HepG2 (cell line): ENCODE results near the gene FRK. TPM values are rescaled to one million over a fixed set of nuclear protein-coding genes. Genes with fewer than 3 reads are reported as not detected.
A peak's percentile ranks its signal among the peaks of the same experiment; 100 is the strongest.

Experiments
- FOXJ3 ChIP-seq: sonication (generic); formaldehyde crosslinking; IDR thresholded peaks from 2 replicates; pipeline ENCODE4 v1.4.0; 2020; ENCODE audit warnings: missing genetic modification reagents, mild to moderate bottlenecking, borderline replicate concordance
- FOXK1 ChIP-seq: sonication (generic); formaldehyde crosslinking; IDR thresholded peaks from 2 replicates; pipeline ENCODE4 v1.4.0; 2020; ENCODE audit warnings: low read depth, missing genetic modification reagents, borderline replicate concordance
- GLI4 ChIP-seq: sonication (generic); formaldehyde crosslinking; IDR thresholded peaks from 2 replicates; pipeline ENCODE4 v1.5.1; 2020; ENCODE audit warnings: missing genetic modification reagents, mild to moderate bottlenecking, moderate library complexity, borderline replicate concordance
- IRX3 ChIP-seq: sonication (generic); formaldehyde crosslinking; IDR thresholded peaks from 2 replicates; pipeline ENCODE4 v1.8.1; 2023; ENCODE audit warnings: mild to moderate bottlenecking, low read depth, missing genetic modification reagents, borderline replicate concordance
- JUNB ChIP-seq: sonication (generic); formaldehyde crosslinking; IDR thresholded peaks from 2 replicates; pipeline ENCODE4 v1.8.0; 2022; ENCODE audit warnings: missing genetic modification reagents, mild to moderate bottlenecking, borderline replicate concordance
- LBX2 ChIP-seq: sonication (generic); formaldehyde crosslinking; IDR thresholded peaks from 2 replicates; pipeline ENCODE4 v1.5.0; 2020; ENCODE audit warnings: missing genetic modification reagents, mild to moderate bottlenecking, borderline replicate concordance
- TGIF2 ChIP-seq: IDR thresholded peaks from 2 replicates; pipeline ENCODE4 v1.6.1; 2016; ENCODE audit warnings: control low read depth, missing compliant biosample characterization
- ZNF280D ChIP-seq: sonication (generic); formaldehyde crosslinking; IDR thresholded peaks from 2 replicates; pipeline ENCODE4 v1.5.1; 2020; ENCODE audit warnings: mild to moderate bottlenecking, missing genetic modification reagents
- ZSCAN9 ChIP-seq: IDR thresholded peaks from 2 replicates; pipeline ENCODE4 v1.6.1; 2016; ENCODE audit warnings: borderline replicate concordance
- polyA plus RNA-seq, 8 experiments: library from polyadenylated mRNA; depleted of rRNA in 3 of 8; stranded (reverse) in 7 of 8; unstranded in 1 of 8; fragments of >200 nt; fragmentation: Illumina TruSeq in 4 of 8; extraction: Trizol in 4 of 8; gene quantifications; 2 replicates each; pipeline versions ENCODE4 v1.2.1 to v1.2.3, GENCODE V29; 2011 to 2016; ENCODE audit warnings: low read depth in 4 of 8, missing spikeins in 1 of 8, mixed read lengths in 1 of 8; ENCODE audit not compliant: insufficient read depth in 1 of 8
- total RNA-seq, 5 experiments: library from RNA; depleted of rRNA; stranded (reverse); fragments of >200 nt; fragmentation: Illumina TruSeq; extraction: Trizol; gene quantifications; 2 replicates each; pipeline ENCODE4 v1.2.3, GENCODE V29; 2016; ENCODE audit warnings: low read depth in 1 of 5
- TF ChIP-seq, protein P1 (sequence below): sonication (generic); formaldehyde crosslinking; IDR thresholded peaks from 2 replicates; pipeline ENCODE4 v1.4.0; 2020; ENCODE audit warnings: mild to moderate bottlenecking, missing genetic modification reagents
- TF ChIP-seq, protein P2 (sequence below): sonication (generic); formaldehyde crosslinking; IDR thresholded peaks from 2 replicates; pipeline ENCODE4 v1.4.0; 2020; ENCODE audit warnings: missing genetic modification reagents, borderline replicate concordance
- TF ChIP-seq, protein P3 (sequence below): IDR thresholded peaks from 2 replicates; pipeline ENCODE4 v1.6.1; 2012; ENCODE audit warnings: low read length, improper control_type of control experiment
- TF ChIP-seq, protein P4 (sequence below): sonication (generic); formaldehyde crosslinking; IDR thresholded peaks from 2 replicates; pipeline ENCODE4 v1.4.0; 2020; ENCODE audit warnings: missing genetic modification reagents

The FRK gene
- total and polyA plus RNA-seq, 2 of the 13 experiments (the other 11 are each of a cell fraction or from before 2014, with no cell fraction given), result 1.3 to 2.9 TPM

- TF ChIP-seq ZNF280D (CRISPR knock-in tag), result no peak
- peak; percentile 34; the same call in 1 of the 2 replicates for TF ChIP-seq FOXJ3 (CRISPR knock-in tag)
- no peak for TF ChIP-seq TGIF2 (CRISPR knock-in tag)
- TF ChIP-seq, protein P1, sequence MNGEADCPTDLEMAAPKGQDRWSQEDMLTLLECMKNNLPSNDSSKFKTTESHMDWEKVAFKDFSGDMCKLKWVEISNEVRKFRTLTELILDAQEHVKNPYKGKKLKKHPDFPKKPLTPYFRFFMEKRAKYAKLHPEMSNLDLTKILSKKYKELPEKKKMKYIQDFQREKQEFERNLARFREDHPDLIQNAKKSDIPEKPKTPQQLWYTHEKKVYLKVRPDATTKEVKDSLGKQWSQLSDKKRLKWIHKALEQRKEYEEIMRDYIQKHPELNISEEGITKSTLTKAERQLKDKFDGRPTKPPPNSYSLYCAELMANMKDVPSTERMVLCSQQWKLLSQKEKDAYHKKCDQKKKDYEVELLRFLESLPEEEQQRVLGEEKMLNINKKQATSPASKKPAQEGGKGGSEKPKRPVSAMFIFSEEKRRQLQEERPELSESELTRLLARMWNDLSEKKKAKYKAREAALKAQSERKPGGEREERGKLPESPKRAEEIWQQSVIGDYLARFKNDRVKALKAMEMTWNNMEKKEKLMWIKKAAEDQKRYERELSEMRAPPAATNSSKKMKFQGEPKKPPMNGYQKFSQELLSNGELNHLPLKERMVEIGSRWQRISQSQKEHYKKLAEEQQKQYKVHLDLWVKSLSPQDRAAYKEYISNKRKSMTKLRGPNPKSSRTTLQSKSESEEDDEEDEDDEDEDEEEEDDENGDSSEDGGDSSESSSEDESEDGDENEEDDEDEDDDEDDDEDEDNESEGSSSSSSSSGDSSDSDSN (CRISPR knock-in tag), result no peak
- TF ChIP-seq JUNB (CRISPR knock-in tag), result no peak
- TF ChIP-seq, protein P2, sequence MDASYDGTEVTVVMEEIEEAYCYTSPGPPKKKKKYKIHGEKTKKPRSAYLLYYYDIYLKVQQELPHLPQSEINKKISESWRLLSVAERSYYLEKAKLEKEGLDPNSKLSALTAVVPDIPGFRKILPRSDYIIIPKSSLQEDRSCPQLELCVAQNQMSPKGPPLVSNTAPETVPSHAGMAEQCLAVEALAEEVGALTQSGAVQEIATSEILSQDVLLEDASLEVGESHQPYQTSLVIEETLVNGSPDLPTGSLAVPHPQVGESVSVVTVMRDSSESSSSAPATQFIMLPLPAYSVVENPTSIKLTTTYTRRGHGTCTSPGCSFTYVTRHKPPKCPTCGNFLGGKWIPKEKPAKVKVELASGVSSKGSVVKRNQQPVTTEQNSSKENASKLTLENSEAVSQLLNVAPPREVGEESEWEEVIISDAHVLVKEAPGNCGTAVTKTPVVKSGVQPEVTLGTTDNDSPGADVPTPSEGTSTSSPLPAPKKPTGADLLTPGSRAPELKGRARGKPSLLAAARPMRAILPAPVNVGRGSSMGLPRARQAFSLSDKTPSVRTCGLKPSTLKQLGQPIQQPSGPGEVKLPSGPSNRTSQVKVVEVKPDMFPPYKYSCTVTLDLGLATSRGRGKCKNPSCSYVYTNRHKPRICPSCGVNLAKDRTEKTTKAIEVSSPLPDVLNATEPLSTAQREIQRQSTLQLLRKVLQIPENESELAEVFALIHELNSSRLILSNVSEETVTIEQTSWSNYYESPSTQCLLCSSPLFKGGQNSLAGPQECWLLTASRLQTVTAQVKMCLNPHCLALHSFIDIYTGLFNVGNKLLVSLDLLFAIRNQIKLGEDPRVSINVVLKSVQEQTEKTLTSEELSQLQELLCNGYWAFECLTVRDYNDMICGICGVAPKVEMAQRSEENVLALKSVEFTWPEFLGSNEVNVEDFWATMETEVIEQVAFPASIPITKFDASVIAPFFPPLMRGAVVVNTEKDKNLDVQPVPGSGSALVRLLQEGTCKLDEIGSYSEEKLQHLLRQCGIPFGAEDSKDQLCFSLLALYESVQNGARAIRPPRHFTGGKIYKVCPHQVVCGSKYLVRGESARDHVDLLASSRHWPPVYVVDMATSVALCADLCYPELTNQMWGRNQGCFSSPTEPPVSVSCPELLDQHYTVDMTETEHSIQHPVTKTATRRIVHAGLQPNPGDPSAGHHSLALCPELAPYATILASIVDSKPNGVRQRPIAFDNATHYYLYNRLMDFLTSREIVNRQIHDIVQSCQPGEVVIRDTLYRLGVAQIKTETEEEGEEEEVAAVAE (CRISPR knock-in tag), result peak; percentile 61; the same call in 1 of the 2 replicates
- TF ChIP-seq, protein P3, sequence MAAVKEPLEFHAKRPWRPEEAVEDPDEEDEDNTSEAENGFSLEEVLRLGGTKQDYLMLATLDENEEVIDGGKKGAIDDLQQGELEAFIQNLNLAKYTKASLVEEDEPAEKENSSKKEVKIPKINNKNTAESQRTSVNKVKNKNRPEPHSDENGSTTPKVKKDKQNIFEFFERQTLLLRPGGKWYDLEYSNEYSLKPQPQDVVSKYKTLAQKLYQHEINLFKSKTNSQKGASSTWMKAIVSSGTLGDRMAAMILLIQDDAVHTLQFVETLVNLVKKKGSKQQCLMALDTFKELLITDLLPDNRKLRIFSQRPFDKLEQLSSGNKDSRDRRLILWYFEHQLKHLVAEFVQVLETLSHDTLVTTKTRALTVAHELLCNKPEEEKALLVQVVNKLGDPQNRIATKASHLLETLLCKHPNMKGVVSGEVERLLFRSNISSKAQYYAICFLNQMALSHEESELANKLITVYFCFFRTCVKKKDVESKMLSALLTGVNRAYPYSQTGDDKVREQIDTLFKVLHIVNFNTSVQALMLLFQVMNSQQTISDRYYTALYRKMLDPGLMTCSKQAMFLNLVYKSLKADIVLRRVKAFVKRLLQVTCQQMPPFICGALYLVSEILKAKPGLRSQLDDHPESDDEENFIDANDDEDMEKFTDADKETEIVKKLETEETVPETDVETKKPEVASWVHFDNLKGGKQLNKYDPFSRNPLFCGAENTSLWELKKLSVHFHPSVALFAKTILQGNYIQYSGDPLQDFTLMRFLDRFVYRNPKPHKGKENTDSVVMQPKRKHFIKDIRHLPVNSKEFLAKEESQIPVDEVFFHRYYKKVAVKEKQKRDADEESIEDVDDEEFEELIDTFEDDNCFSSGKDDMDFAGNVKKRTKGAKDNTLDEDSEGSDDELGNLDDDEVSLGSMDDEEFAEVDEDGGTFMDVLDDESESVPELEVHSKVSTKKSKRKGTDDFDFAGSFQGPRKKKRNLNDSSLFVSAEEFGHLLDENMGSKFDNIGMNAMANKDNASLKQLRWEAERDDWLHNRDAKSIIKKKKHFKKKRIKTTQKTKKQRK, result no peak
- no peak for TF ChIP-seq GLI4 (CRISPR knock-in tag)
- TF ChIP-seq, protein P4, sequence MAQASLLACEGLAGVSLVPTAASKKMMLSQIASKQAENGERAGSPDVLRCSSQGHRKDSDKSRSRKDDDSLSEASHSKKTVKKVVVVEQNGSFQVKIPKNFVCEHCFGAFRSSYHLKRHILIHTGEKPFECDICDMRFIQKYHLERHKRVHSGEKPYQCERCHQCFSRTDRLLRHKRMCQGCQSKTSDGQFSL (CRISPR knock-in tag), result no peak
- TF ChIP-seq ZSCAN9, result peak; percentile 70
- no peak for TF ChIP-seq LBX2 (CRISPR knock-in tag)
- TF ChIP-seq FOXK1 (CRISPR knock-in tag), result no peak
- no peak for TF ChIP-seq IRX3 (CRISPR knock-in tag)
These were observed at the start of gene FRK (continued) for GRCh38 chr6:116060572-116061283.
